IMR-90 (cell line): ENCODE measurements around the gene DKK2. TPM values are rescaled to one million over a fixed set of nuclear protein-coding genes. Genes with fewer than 3 reads are reported as not detected.

Experiments
- ATAC-seq: fragments of 200-7000 bp; cut with Tn5 transposase; 2 replicates; pipeline ENCODE4 v1.9.1; 2020; ENCODE audit warnings: low read depth, mild to moderate bottlenecking, moderate library complexity
- BruUV-seq: library from RNA; stranded (reverse); fragments of 400-500 nt; replicated peaks from 2 replicates; lab custom pipeline; 2021; lab: Mats Ljungman, UMichigan
- CTCF ChIA-PET: fragments of 300-600 bp; formaldehyde crosslinking; extraction: SDS; loops from one replicate; lab custom pipeline; 2021; ENCODE audit warnings: antibody characterized with exemption; lab: Yijun Ruan, JAX
- POLR2A ChIA-PET: fragments of 300-600 bp; sonication (Branson Sonifier 250); formaldehyde crosslinking; loops from one replicate; lab custom pipeline; 2022; ENCODE audit warnings: antibody characterized with exemption; ENCODE audit not compliant: unreplicated experiment; lab: Charles Lee
- DNase-seq: peaks from one replicate; pipeline ENCODE4 v3.0.0; 2013
- H2AFZ ChIP-seq: replicated peaks from 2 replicates; pipeline ENCODE3; 2013; ENCODE audit warnings: low read length, mild to moderate bottlenecking; ENCODE audit not compliant: poor library complexity
- H2AK5ac ChIP-seq: 2 replicates; pipeline ENCODE4 v1.6.1; 2013; ENCODE audit warnings: low read depth, low read length, inconsistent platforms
- H2AK9ac ChIP-seq: replicated peaks from 2 replicates; pipeline ENCODE3; 2013; ENCODE audit warnings: mild to moderate bottlenecking, low read depth, low read length, moderate library complexity; ENCODE audit not compliant: poor library complexity
- H2BK120ac ChIP-seq: 2 replicates; pipeline ENCODE4 v1.6.1; 2013; ENCODE audit warnings: low read depth, low read length, inconsistent platforms
- H2BK15ac ChIP-seq: 3 replicates; pipeline ENCODE4 v1.6.1; 2013; ENCODE audit warnings: low read depth, low read length, inconsistent platforms
- H2BK20ac ChIP-seq: 2 replicates; pipeline ENCODE4 v1.6.1; 2013; ENCODE audit warnings: low read depth, mild to moderate bottlenecking, inconsistent platforms, low read length, moderate library complexity
- H2BK5ac ChIP-seq: 2 replicates; pipeline ENCODE4 v1.6.1; 2013; ENCODE audit warnings: mild to moderate bottlenecking, low read depth, low read length, inconsistent platforms; ENCODE audit not compliant: poor library complexity, severe bottlenecking
- H3K14ac ChIP-seq: replicated peaks from 2 replicates; pipeline ENCODE4 v1.6.1; 2013; ENCODE audit warnings: low read depth, low read length, inconsistent platforms
- H3K18ac ChIP-seq: 2 replicates; pipeline ENCODE4 v1.6.1; 2013; ENCODE audit warnings: low read depth, low read length, control low read depth
- H3K23ac ChIP-seq: 2 replicates; pipeline ENCODE4 v1.6.1; 2013; ENCODE audit warnings: low read depth, low read length, inconsistent platforms
- H3K27ac ChIP-seq: 2 replicates; pipeline ENCODE4 v1.5.1; 2013; ENCODE audit warnings: mild to moderate bottlenecking, control low read depth, low read length; ENCODE audit not compliant: insufficient read depth
- H3K27me3 ChIP-seq: 2 replicates; pipeline ENCODE4 v1.6.1; 2013; ENCODE audit warnings: low read length; ENCODE audit not compliant: control insufficient read depth, insufficient read depth
- H3K36me3 ChIP-seq: 2 replicates; pipeline ENCODE4 v1.6.1; 2013; ENCODE audit warnings: low read length, mixed read lengths; ENCODE audit not compliant: control insufficient read depth, insufficient read depth
- H3K4ac ChIP-seq: 2 replicates; pipeline ENCODE4 v1.6.1; 2013; ENCODE audit warnings: low read depth, low read length, inconsistent platforms
- H3K4me1 ChIP-seq: 2 replicates; pipeline ENCODE4 v1.6.1; 2013; ENCODE audit warnings: low read length, mixed read lengths; ENCODE audit not compliant: control insufficient read depth, insufficient read depth
- H3K4me2 ChIP-seq: 2 replicates; pipeline ENCODE4 v1.6.1; 2013; ENCODE audit warnings: low read depth, mild to moderate bottlenecking, control low read depth, low read length, moderate library complexity
- H3K4me3 ChIP-seq: 2 replicates; pipeline ENCODE4 v1.5.1; 2013; ENCODE audit warnings: low read depth, mild to moderate bottlenecking, control low read depth, low read length, moderate library complexity; ENCODE audit not compliant: insufficient read depth
- H3K56ac ChIP-seq: 2 replicates; pipeline ENCODE4 v1.6.1; 2013; ENCODE audit warnings: low read length, inconsistent platforms; ENCODE audit not compliant: insufficient read depth; ENCODE audit errors: extremely low read depth
- H3K79me1 ChIP-seq, 2 experiments: 2 replicates each; pipeline ENCODE4 v1.6.1; 2013; ENCODE audit warnings: low read length in 2 of 2, inconsistent platforms in 1 of 2, low read depth in 1 of 2
- H3K9ac ChIP-seq: 2 replicates; pipeline ENCODE4 v1.6.1; 2013; ENCODE audit warnings: low read depth, low read length, control low read depth
- H3K9me1 ChIP-seq: 2 replicates; pipeline ENCODE4 v1.6.1; 2013; ENCODE audit warnings: low read length, inconsistent platforms; ENCODE audit not compliant: insufficient read depth
- H3K9me3 ChIP-seq: 2 replicates; pipeline ENCODE4 v1.6.1; 2013; ENCODE audit warnings: low read length; ENCODE audit not compliant: control insufficient read depth, insufficient read depth
- H4K20me1 ChIP-seq: 2 replicates; pipeline ENCODE4 v1.6.1; 2013; ENCODE audit warnings: low read length, inconsistent platforms; ENCODE audit not compliant: insufficient read depth
- H4K5ac ChIP-seq: 2 replicates; pipeline ENCODE4 v1.6.1; 2013; ENCODE audit warnings: mild to moderate bottlenecking, low read depth, low read length, control low read depth
- H4K8ac ChIP-seq, 2 experiments: 2 replicates each; pipeline ENCODE4 v1.6.1; 2013; ENCODE audit warnings: low read depth in 2 of 2, low read length in 2 of 2, control low read depth in 1 of 2, inconsistent platforms in 1 of 2
- H4K91ac ChIP-seq: 2 replicates; pipeline ENCODE4 v1.6.1; 2013; ENCODE audit warnings: low read depth, low read length, inconsistent platforms; ENCODE audit not compliant: insufficient read depth
- BHLHE40 ChIP-seq: fragments of 150-350 bp; IDR thresholded peaks from 2 replicates; pipeline ENCODE4 v1.6.1; 2016; ENCODE audit warnings: mild to moderate bottlenecking, low read depth, low read length
- CEBPB ChIP-seq: IDR thresholded peaks from 2 replicates; pipeline ENCODE4 v1.6.1; 2012; ENCODE audit warnings: low read depth, low read length, improper control_type of control experiment
- CHD1 ChIP-seq: IDR thresholded peaks from 2 replicates; pipeline ENCODE4 v1.6.1; 2012; ENCODE audit warnings: low read depth, low read length, improper control_type of control experiment
- CTCF ChIP-seq: conservative IDR thresholded peaks from 2 replicates; pipeline ENCODE4 v1.5.1; 2012; ENCODE audit warnings: mild to moderate bottlenecking, low read depth, low read length, improper control_type of control experiment
- ELK1 ChIP-seq: fragments of 150-350 bp; IDR thresholded peaks from 2 replicates; pipeline ENCODE4 v1.6.1; 2016; ENCODE audit warnings: low read depth, mild to moderate bottlenecking, low read length, moderate library complexity, borderline replicate concordance
- FOS ChIP-seq: fragments of 150-350 bp; IDR thresholded peaks from 2 replicates; pipeline ENCODE4 v1.6.1; 2016; ENCODE audit warnings: low read depth, low read length
- NFE2L2 ChIP-seq: fragments of 150-350 bp; IDR thresholded peaks from 2 replicates; pipeline ENCODE4 v1.6.1; 2016; ENCODE audit warnings: low read depth, mild to moderate bottlenecking, low read length
- POLR2A ChIP-seq: IDR thresholded peaks from 2 replicates; pipeline ENCODE4 v1.6.1; 2012; ENCODE audit warnings: mild to moderate bottlenecking, low read depth, low read length
- RAD21 ChIP-seq: IDR thresholded peaks from 2 replicates; pipeline ENCODE4 v1.6.1; 2012; ENCODE audit warnings: low read length, improper control_type of control experiment
- RCOR1 ChIP-seq: IDR thresholded peaks from 2 replicates; pipeline ENCODE4 v1.6.1; 2012; ENCODE audit warnings: mild to moderate bottlenecking, low read length, improper control_type of control experiment; ENCODE audit not compliant: insufficient replicate concordance
- RFX5 ChIP-seq: IDR thresholded peaks from 2 replicates; pipeline ENCODE4 v1.8.0; 2012; ENCODE audit warnings: low read depth, mild to moderate bottlenecking, low read length, moderate library complexity
- SMC3 ChIP-seq: fragments of 150-350 bp; IDR thresholded peaks from 2 replicates; pipeline ENCODE4 v1.6.1; 2016; ENCODE audit warnings: low read depth, mild to moderate bottlenecking, antibody characterized with exemption, low read length, moderate library complexity
- WGBS, 2 experiments: methylation state at CpG; one replicate each; pipeline versions ENCODE4 v1.1.5 to v1.1.7; 2013; ENCODE audit warnings: missing lambda C conversion rate in 2 of 2; ENCODE audit not compliant: insufficient read length in 1 of 2; ENCODE audit errors: extremely low coverage in 2 of 2; 5-methylcytosine and 5-hydroxymethylcytosine counted together
- dilution Hi-C: fragments of 300-500 bp; cut with HindIII; formaldehyde crosslinking; loops from one replicate; pipeline ENCODE4 v1.14.3; 2018; ENCODE audit warnings: low sequenced_read_pairs; ENCODE audit not compliant: unreplicated experiment
- in situ Hi-C: fragments of 300-500 bp; cut with MboI; formaldehyde crosslinking; loops from 3 replicates; pipeline ENCODE4 v1.14.3; 2019; ENCODE audit warnings: low sequenced_read_pairs, inconsistent platforms, mixed read lengths
- intact Hi-C: fragments of 100-400 bp; cut with micrococcal nuclease; formaldehyde crosslinking; loops from 2 replicates; pipeline ENCODE4 v1.10.0; 2022
- polyA plus RNA-seq, 3 experiments: library from polyadenylated mRNA; depleted of rRNA; stranded (reverse); fragments of >200 nt; gene quantifications; 2 replicates each; pipeline ENCODE4 v1.2.3, GENCODE V29; 2012; ENCODE audit warnings: low replicate concordance in 1 of 3
- total RNA-seq: library from RNA; depleted of rRNA; stranded (reverse); fragments of >200 nt; gene quantifications from 2 replicates; pipeline ENCODE4 v1.2.3, GENCODE V29; 2012
- TF ChIP-seq, protein P1 (sequence below): fragments of 150-350 bp; IDR thresholded peaks from 2 replicates; pipeline ENCODE4 v1.6.1; 2017; ENCODE audit warnings: mild to moderate bottlenecking, antibody characterized with exemption, low read length, low read depth

DKK2 gene
- total and polyA plus RNA-seq, 2 of the 4 experiments (the other 2 are of a cell fraction): 0.39 to 0.72 TPM

- Histone ChIP-seq H3K23ac (no peak overlapping the region), H2BK5ac (no peak overlapping the region), H4K91ac (no peak overlapping the region), H3K4ac (no peak overlapping the region), H3K9me1 (no peaks in the 10 kb centered on the region), H2AK5ac (no peak overlapping the region), H3K9ac (no peak overlapping the region), H4K8ac (no peak overlapping the region), H3K18ac (no peak overlapping the region), H4K5ac (no peak overlapping the region), H2AK9ac (no peak overlapping the region), H3K27ac (no peak overlapping the region), H4K20me1 (no peaks in the 10 kb centered on the region), H3K4me2 (no peak overlapping the region), H3K14ac (no peak overlapping the region), H3K4me1 (no peaks in the 10 kb centered on the region), H3K79me1 (no peaks in the 10 kb centered on the region), H3K56ac (no peak overlapping the region), H2BK20ac (no peak overlapping the region), H3K27me3 (no peaks in the 10 kb centered on the region), H2BK15ac (no peak overlapping the region), H3K36me3 (no peaks in the 10 kb centered on the region), H2BK120ac (no peak overlapping the region), H2AFZ (no peak overlapping the region), H3K9me3 (no peaks in the 10 kb centered on the region), H3K4me3 (no peak overlapping the region)
- intact Hi-C loops (no loop called here), in situ Hi-C loops (no loop called here), dilution Hi-C loops (no loop called here)
- DNase-seq (no peak), ATAC-seq (no peak)
- CTCF ChIA-PET: no interaction called here
- no TSS peak for BruUV-seq
- WGBS, 2 experiments: no CpG with 5 or more reads among the region's 1 CpG
- POLR2A ChIA-PET: no interaction called here
- TF ChIP-seq FOS: no peak
- no peak for TF ChIP-seq RFX5
- no peak for TF ChIP-seq RAD21
- no peak for TF ChIP-seq POLR2A
- TF ChIP-seq NFE2L2: no peak
- TF ChIP-seq CHD1: no peak
- no peak for TF ChIP-seq ELK1
- TF ChIP-seq RCOR1: no peak
- TF ChIP-seq SMC3: no peak
- no peak for TF ChIP-seq BHLHE40
- TF ChIP-seq, protein P1, sequence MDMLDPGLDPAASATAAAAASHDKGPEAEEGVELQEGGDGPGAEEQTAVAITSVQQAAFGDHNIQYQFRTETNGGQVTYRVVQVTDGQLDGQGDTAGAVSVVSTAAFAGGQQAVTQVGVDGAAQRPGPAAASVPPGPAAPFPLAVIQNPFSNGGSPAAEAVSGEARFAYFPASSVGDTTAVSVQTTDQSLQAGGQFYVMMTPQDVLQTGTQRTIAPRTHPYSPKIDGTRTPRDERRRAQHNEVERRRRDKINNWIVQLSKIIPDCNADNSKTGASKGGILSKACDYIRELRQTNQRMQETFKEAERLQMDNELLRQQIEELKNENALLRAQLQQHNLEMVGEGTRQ: no peak
- TF ChIP-seq CEBPB: no peak
- no peak for TF ChIP-seq CTCF
These were observed 64.5 kb downstream of the DKK2 start for GRCh38 chr4:106971636-106972035.
